T-helper 2 cell treated with Interferon-gamma antibody and Interleukin-4, amounts not matched to agents 100 ng/mL and 5 ng/mL, for 36 hours (primary cell): Measurements from ENCODE around the gene SLC12A6. TPM values are rescaled to one million over a fixed set of nuclear protein-coding genes. Genes with fewer than 3 reads are reported as not detected.
"Not testable (repeated sequence)": the region's sequence is repeated elsewhere in the genome, so short reads cannot be mapped to it uniquely, and the experiment has no call there.

ENCODE experiments used
- intact Hi-C: fragments of 100-400 bp; cut with micrococcal nuclease; formaldehyde crosslinking; loops from one replicate; pipeline ENCODE4 v1.15.1; 2023
- total RNA-seq: library from RNA; stranded (reverse); gene quantifications from 2 replicates; pipeline ENCODE4 v1.2.3, GENCODE V29; 2022

SLC12A6 gene
- total RNA-seq, 1 donor from 2014 or later = 43.4 TPM

DNA sequence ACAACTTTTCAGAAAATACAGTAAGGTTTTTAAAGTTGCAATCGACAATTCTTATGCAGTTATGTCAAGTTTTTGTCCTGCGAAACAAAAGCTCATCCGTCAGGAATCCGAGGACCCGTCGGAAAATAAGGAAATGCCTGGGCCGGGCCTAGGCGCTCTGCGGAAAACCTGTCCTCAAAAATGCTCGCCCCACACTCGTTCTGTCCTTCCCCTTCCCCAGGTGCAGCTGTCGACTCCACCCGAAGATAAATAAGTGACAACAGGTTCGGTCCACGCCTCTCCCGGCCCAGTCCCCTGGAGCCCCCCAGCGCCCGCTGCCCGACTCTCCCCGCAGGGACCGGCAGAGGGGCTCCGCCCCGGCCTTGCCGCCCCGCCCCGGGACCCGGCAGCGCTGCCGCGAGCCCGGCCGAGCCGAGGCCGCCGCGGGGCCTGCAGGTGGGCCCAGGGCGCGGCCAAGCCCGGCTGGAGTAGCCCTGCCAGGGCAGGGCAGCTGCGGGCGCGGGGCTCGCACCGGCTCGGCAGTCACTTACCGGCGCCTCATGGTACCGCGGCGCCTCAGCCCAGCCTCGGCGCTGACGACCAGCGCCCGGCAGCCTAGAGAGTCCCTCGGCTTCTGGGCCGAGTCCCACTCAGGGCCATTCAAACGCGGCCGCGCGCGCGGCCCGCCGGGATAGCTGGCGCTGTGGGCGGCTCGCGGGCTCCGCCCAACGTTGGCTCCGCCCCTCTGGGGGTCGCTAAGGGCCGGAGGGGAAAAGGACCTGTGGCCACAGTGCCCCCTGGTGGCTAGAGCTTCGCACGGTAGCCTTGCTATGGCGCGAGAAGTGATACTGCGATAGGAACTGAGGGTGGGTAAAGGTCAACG lies 127.9 kb downstream of the SLC12A6 start, which contains the start of gene KATNBL1:
TSS of gene KATNBL1 (minus strand) at position 676 of the 862 bp plus-strand sequence. CDS start 46,420 bp downstream, outside the sequence.
- intact Hi-C loops = loop anchor here (1.0 to 5.0 kb wide), 5 partner anchors 15 to 778 kb away; partner anchors contain the start of genes PGBD4 and ZNF770

DNA sequence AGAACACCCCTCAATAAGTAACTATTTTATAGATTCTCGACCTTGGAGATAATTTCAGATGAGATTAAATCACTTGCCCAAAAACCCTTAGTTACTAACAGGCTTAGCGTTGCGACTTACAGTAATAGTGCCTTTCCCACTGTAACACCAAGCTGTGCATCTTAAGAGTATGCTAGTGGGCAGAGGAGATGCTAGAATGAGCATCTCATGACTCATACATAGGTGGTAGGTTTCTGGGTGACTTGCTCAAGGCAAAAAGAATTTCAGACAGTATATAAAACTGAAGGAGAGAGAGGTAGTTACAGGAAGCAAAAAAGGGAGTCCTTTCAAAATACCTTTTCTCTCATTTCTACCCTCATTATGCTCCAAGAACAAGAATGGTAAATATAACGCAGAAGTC lies 131.6 kb downstream of the SLC12A6 start:
- intact Hi-C loops = no loop called here

GRCh38 chr15:34203936-34204335 lies 133.6 kb downstream of the SLC12A6 start:
- intact Hi-C loops = no loop called here

DNA sequence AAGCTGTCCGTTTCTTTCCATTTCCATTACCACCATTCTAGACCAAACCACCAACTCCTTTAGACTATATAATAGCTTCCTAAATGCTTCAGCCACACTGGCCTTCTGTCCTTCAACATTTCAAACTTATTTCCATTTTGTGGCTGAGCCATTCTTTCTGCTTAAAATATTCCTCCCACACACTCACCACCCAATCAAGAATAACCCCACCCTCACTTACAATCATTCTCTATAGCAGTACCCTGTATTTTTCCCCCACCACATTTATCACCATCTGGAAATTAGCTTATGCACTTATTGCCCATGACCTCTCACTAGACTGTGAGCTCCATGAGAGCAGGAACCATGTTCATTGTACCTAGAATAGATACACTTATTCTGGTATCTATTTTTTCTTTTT lies 134.3 kb downstream of the SLC12A6 start:
- intact Hi-C loops = no loop called here

DNA sequence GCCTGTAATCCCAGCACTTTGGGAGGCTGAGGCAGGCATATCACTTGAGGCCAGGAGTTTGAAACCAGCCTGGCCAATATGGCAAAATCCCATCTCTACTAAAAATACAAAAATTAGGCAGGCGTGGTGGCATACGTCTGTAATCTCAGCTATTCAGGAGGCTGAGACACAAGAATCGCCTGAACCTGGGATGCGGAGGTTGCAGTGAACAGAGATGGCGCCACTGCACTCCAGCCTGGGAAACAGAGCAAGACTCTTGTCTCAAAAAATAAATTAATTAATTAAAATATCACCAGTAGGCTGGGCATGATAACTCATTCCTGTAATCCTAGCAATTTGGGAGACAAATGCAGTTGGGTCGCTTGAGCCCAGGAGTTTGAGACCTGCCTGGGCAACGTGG lies 144.3 kb downstream of the SLC12A6 start:
- intact Hi-C loops = not testable (repeated sequence)

- intact Hi-C loops = no loop called here
These were observed 148.9 kb downstream of the SLC12A6 start for GRCh38 chr15:34188711-34189110.

DNA sequence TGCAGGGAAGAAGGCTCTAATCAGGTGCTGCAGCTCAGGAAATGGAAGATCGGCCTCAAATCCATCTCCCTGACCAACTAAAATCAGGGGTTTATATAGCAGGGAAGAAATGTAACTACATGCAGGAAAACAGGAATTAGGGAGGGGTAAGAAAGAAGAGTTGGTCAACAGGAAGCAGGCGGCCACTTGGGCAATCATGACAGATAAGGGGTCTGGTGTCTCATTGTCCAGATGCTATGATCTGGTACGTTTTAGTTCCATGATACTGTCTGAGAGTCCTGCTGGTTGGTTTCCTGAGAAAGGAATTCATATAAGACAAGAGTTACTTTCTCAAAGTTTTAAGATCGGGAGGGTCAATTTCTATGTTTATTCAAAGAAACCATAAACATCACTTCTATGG lies 151.9 kb downstream of the SLC12A6 start:
- intact Hi-C loops = no loop called here

DNA sequence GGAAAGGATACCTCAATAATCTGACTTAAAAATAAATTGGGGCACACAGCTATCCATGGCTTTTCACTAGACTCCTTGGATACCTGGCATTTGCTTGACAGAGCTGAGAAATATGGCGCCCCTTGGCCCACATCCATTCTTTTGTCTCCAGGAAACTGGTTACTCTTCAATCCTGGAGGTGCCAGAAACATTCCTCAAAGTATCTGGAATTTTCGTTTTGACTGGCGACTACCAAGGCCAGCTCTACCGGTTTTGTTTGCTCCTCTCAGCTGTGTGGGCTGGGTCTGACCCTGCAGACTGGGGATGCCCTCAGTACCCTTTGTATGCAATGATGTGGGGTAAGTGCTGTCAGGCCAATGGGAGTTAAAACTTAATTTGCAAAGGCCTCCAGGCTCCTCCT lies 154.6 kb downstream of the SLC12A6 start:
- intact Hi-C loops = no loop called here

Other genes with a start within 250 kb of the SLC12A6 start
- gene EMC7, start 235.9 kb downstream of the SLC12A6 start, total RNA-seq = 61.8 and 62.2 TPM in 2 replicates
- 3.7 and 3.8 TPM in 2 replicates for gene PGBD4, start 235.7 kb downstream of the SLC12A6 start, total RNA-seq
- 43.8 and 44.6 TPM in 2 replicates for gene KATNBL1, start 127.7 kb downstream of the SLC12A6 start, total RNA-seq
- 80.6 and 83.1 TPM in 2 replicates for gene EMC4, start 112.8 kb downstream of the SLC12A6 start, total RNA-seq
- gene NOP10, start 5.4 kb upstream of the SLC12A6 start, total RNA-seq = 185 and 202 TPM in 2 replicates
- gene NUTM1, start 5.5 kb upstream of the SLC12A6 start, total RNA-seq = not detected in 2 replicates
- gene LPCAT4, start 29.4 kb upstream of the SLC12A6 start, total RNA-seq = 83.9 and 91.4 TPM in 2 replicates
- gene GOLGA8A, start 100.0 kb upstream of the SLC12A6 start, total RNA-seq = 279 and 293 TPM in 2 replicates
- gene GOLGA8B, start 245.9 kb upstream of the SLC12A6 start, total RNA-seq = 253 and 262 TPM in 2 replicates